GM18526 (cell line): ENCODE results near the gene ARHGAP19.

Experiments used
- POLR2A ChIP-seq: IDR thresholded peaks from 3 replicates; pipeline ENCODE4 v1.6.1; 2011; ENCODE audit not compliant: insufficient read length; ENCODE audit errors: extremely low read depth

ARHGAP19 gene, protein sequence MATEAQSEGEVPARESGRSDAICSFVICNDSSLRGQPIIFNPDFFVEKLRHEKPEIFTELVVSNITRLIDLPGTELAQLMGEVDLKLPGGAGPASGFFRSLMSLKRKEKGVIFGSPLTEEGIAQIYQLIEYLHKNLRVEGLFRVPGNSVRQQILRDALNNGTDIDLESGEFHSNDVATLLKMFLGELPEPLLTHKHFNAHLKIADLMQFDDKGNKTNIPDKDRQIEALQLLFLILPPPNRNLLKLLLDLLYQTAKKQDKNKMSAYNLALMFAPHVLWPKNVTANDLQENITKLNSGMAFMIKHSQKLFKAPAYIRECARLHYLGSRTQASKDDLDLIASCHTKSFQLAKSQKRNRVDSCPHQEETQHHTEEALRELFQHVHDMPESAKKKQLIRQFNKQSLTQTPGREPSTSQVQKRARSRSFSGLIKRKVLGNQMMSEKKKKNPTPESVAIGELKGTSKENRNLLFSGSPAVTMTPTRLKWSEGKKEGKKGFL

DNA sequence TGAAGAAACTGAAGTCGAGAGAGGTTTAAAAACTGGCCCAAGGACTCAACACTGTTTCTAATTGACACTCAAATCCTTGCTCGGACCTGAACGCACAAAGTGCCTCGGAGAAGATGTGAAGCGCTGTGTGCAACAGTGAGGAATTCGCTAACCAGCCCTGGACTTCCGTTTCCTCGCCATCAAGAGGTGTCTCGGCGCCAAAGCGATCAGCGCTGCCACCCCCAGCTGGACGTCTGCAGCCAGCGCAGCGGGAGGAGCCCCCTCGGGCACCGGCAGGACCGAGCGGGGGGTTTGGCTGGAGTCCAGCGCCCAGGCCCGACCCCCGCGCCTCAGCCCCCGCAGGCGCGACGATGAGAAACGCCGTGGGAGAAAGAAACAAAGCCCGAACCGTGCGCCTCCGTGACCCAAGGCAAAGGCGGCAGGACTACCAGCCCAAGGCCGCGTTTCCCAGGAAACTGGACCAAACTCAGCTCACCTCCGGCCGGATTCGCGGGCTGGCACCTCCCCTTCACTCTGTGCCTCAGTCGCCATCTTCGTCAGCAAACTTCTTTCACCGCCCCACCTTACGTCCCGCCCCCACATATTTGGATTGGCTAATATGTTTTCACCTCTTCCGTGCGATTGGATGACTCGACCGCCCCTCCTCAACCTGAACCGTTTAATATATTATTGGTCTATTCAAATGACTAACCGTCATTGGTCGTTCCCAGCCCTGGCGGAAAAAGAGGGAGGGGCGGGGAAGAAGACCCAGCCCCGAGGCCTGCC is at the start of gene ARHGAP19:
TSS of gene ARHGAP19 (minus strand) at position 541 of the 765 bp plus-strand sequence. CDS start at position 531, 10 bp downstream.
- peak; percentile 84 for TF ChIP-seq POLR2A

DNA sequence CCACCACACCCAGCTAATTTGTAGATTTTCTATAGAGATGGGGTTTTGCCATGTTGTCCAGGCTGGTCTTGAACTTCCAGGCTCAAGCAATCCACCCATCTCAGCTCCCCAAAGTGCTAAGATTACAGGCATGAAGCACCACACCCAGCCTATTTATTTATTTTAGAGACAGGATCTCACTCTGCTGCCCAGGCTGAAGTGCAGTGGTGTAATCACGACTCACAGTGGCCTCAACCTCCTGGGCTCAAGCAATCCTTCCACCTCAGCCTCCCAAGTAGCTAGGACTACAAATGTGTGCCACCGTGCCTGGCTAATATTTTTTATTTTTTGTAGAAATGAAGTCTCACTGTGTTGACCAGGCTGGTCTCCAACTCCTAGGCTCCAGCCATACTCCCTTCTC is 49.0 kb upstream of the ARHGAP19 start:
- TF ChIP-seq POLR2A: no peak

DNA sequence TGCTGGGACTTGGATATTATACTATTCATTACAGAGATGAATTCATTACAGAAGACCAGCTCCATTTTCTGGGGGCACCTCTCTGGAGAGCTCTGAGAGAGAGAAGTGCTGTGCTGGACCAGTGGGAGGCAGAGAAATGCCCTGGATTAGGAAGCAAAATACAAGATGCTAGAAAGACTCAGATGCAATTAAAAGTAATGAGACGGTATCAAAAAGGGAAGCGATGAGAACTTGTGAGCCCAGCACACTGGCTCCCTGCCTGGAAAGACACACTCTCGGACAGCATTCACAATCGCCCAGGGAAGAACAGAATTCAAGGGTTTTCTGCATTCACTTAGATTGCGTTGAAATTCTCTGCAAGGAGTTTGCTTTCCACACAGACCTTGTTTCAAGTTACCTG is 45.6 kb upstream of the ARHGAP19 start:
- no peak for TF ChIP-seq POLR2A

DNA sequence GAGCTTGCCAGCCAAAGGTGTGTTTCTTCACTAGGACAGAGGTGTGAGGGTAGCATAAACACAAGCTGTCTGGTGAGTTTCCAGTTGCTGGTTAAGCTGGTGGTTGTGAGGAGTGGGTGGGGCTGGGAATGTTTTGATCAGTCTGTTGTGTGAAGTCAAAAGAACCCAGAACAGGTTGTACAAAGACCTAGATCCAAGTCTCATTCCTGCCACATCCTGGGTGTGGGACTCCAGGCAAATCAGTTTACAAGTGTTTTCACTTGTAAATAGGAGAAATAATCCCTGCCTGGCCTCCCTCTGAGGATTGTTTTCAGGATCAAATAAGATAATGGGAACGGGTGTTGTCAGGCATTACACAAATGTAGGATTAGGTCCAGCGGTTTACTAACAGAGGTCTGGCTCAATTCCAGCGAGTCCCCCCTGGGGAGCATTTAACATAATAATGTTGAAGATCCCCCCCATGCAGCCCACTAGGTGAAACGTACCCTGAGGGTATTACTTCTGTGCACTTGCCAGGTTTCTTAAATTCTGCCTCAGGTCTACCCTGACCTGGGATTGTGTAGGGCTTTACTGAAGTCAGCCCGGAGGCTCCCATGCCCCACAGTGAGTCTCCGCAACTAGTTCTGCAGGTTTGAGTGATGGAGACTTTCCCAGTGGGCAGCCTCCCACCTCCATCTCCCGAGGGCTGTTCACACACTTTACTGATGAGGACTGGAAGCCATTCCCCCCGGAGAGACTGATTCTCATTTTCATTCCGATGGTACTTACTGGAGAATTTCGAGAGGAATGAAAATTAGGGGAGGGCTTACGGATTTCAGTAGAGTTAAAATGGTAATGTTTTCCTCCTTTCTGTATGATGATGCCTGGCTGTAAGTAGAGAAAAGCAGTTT is 44.8 kb upstream of the ARHGAP19 start:
- no peak for TF ChIP-seq POLR2A

DNA sequence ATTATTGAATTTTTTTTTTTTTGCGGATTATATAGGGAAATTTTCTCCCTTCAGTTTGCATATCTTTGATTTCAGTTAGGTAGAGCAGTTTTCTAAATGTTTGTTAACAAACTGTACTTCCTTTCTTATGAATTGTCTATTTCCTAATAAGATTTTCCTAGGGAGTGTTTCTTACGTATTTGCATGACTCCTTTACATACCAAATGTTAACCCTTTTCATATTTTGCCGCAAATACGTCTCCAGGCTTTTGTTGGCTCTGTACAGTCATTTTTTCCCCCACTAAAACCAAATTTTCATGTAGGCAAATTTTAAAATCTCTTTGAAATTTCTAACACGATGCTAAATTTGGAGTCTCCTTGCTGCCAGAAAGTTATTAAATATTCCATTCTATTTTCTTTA is 44.0 kb upstream of the ARHGAP19 start:
- no peak for TF ChIP-seq POLR2A

DNA sequence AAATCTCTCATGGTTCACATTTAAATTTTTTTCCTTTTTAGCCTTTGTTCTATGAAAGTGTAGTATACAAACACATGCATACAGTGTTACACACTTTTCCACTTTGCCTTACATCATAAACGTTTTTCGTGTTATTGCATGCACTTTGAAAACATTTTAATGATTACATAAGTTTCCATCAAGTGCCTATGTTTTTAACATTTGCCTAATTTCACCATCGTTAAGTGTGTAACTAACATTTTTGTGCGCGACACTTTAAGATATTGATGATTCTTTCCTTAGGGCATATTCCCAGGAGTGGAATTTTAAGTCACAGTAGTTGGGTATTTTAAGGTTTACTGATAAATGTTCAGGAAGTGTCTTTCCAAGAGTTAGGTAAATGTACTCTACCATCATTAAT is 43.6 kb upstream of the ARHGAP19 start:
- no peak for TF ChIP-seq POLR2A

DNA sequence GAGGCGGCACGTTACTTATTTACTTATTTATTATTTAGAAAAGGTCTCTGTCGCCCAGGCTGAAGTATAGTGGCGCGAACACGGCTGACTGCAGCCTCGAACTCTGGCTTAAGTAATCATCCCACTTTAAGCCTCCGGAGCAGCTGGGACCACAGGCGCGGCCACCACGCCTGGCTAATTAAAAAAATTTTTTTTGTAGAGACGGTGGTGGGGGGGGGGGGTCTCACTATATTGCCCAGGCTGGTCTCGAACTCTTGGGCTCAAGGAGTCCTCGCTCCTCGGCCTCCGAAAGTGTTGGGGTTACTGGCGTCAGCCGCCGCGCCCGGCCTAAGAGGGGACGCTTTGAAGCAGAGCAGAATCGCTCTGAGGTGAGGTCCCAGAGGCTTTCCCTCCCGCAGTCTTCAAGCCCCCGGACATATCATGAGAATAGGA is 42.8 kb upstream of the ARHGAP19 start:
- TF ChIP-seq POLR2A: no peak

DNA sequence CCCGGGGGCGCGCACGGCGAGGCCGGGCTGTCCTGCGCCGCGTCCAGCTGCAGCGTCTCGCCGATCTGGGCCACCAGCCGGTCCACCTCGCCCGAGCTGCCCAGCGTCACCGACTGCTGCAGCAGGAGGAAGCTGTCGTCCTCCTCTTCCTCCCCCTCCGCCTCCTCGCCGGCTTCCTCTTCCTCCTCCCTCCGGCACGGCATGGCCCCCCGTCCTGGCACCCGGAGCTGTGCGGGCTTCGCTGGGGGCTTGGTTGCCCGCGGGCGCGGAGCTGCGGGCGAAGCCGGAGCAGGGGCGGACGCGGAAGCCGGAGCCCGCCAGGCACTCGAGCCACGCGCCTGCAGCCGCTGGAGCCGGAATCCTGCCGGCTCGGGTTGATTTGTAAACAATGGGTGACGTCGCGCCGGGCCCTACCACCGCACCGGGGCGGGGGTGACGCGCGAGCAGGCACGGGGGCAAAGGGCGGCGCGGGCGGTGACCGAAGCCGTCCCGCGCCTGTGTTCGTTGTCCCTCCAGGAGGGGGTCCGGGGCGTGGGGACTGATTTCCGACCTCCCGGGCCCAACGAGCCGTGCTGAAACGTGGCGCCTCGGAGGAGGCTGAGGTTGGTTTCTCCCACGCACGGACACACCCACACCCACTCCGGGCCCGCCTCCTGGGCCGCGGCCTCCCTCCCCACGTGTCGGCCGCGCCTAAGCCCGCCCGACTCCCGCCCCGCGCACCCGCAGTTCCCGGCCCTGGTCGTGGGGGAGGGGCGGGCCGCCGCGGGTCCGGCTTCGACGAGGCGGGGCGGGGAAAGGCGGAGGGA is 42.1 kb upstream of the ARHGAP19 start, which contains the start of gene FRAT2:
TSS of gene FRAT2 (minus strand) at position 360 of the 806 bp plus-strand sequence. CDS start at position 203, 157 bp downstream.
- TF ChIP-seq POLR2A: peak; percentile 45

DNA sequence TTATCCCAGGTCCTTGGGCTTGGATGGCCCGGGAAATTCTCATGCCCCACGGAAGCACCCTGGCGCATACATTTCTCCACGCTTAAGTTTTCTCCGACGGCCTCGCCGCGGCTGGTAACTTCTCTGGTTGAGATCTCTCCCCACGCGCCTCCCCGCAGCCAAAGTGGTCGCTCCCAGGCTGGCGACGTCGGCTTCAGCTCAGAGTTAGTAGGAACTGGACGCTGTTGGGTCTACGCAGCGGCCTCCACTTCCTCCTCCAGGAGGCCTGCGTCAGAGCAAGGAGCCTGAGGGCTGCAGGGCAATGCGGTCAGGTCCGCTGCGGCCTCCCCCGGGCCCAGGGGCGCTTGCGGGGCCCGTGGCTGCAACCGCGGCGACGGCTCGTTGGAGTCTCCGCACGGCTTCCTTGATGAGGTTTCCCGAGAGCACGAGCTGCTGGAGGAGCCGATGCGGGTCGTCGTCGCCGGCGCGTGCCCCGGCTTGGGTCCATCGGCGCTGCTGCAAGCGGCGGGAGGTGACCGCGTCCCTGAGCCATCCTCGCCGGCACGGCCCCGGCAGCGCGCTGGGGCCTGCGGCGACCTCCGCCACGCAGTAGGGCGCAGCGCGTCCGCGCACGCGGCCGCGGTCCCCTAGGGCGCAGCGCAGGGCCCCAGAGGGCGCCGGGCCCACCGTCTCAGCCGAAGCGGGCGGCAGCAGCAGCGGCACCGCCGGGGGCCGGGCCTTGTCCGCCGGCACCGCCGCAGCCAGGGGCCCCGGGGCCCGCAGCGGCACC is 41.3 kb upstream of the ARHGAP19 start:
- TF ChIP-seq POLR2A: no peak

DNA sequence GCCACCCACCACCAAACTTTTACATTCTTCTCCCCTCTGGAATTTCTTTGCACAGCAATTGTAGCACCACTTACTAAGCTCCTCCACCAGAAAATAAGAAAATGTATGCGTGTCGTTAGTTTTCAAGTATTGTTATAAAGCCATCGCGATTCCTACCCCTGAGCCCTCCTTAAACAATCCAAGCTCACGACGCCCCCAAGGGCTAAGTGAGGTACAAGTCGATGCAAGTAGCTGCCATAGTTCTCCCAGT is 40.8 kb upstream of the ARHGAP19 start:
- no peak for TF ChIP-seq POLR2A

DNA sequence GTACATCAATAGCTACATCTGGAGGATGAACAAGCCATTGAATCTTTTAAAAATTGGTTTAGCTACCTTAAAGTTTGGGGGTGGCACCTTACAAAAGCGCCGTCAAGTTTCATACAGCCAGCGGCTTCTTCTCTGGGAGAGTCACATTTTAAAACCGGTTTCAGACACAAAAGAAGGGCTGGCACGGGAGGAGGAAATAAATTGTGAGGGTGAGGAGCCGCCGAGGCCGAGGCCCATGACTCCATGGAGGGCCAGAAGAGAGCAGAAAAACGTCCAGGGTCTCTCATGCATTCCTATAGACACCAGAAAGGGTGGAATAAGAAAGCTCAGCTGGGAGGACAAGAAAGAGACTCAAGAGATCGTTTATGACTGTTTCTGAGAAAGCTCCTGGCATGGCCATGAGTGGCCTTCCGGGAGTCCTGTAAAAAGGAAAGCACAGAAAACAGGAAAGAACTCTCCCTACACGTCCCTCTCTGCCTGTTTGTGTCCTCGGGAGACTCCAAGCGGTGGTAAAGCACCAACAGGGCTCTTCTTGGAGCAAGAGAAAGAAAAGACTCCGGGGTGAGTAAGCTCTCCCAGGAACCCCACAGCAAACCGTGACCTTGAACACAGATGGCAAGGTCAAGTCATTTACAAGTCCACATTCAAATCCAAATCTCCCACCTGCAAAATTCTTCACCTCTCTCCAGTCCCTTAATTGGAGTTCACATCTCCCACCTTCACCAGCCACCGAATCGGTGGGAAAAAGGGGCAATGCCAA is 40.3 kb upstream of the ARHGAP19 start:
- TF ChIP-seq POLR2A: no peak

DNA sequence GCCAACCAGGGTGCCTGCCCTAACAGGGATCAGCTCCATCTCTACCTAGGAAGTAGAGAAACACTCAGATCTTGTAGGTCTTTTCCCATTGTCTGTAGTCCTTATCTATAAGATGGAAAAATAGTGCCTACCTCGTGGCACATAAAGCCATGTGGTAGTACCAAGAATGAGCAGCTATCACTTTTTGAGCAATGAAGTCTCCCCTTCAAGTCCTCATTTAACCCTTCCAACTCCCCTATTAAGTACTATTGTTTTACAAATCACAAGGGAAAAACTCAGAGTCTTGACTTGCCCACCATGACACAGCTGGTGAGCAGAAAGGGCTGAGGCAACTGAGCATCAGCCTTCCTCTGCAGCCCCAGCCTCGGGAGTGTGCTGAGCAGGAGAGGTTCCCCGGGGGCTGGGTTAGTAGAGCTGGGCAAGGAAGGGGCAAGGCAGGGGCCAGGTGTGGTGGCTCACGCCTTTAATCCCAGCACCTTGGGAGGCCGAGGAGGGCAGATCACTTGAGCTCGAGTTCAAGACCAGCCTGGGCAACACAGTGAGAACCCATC is 38.8 kb upstream of the ARHGAP19 start:
- TF ChIP-seq POLR2A: no peak

DNA sequence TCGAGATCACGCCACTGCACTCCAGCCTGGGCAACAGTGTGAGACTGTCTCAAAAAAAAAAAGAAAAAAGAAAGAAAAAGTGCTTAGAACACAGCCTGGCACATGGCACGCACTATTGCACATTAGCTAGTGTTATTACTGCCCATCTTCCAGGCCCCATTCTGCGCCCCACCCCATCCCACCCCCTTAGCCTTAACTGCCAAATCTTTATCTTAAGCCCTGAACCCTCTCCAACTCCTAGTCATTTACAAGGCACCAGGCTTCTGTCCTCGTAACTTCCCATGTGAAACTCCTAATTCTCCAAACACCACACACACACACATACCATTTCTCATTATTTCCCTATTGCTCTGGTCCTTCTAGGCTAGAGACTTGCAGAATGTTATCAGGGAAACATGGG is 37.3 kb upstream of the ARHGAP19 start:
- TF ChIP-seq POLR2A: no peak
